ENCODE data around the gene DPYD.

DNA sequence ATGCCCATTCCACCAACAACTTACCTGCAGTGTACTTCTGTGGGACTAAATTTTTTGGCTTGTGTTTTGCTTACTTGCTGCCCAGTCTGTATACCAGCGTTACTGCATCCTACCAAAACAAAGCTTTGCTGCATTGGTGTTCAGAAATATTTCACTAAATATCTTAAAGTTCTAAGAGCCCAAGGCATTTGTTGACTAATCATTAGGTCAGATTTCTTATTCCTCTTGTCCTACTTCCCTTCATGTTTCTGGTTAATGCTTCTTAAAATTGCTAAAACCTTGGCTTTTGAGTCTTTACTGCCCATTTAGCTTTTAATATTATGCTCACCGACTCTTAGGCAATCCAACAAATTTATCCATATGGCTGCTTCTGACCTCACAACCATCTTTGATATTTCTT, 161.8 kb downstream of the DPYD start:
- TF ChIP-seq POLR2A (IDR thresholded peaks at IDR 0.05) = no peak
- TF ChIP-seq, protein P1, sequence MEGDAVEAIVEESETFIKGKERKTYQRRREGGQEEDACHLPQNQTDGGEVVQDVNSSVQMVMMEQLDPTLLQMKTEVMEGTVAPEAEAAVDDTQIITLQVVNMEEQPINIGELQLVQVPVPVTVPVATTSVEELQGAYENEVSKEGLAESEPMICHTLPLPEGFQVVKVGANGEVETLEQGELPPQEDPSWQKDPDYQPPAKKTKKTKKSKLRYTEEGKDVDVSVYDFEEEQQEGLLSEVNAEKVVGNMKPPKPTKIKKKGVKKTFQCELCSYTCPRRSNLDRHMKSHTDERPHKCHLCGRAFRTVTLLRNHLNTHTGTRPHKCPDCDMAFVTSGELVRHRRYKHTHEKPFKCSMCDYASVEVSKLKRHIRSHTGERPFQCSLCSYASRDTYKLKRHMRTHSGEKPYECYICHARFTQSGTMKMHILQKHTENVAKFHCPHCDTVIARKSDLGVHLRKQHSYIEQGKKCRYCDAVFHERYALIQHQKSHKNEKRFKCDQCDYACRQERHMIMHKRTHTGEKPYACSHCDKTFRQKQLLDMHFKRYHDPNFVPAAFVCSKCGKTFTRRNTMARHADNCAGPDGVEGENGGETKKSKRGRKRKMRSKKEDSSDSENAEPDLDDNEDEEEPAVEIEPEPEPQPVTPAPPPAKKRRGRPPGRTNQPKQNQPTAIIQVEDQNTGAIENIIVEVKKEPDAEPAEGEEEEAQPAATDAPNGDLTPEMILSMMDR (IDR thresholded peaks at IDR 0.05) = no peak

Data from uterus (tissue), 2 donors.